K562 (cell line): ENCODE results near the gene PPARD. TPM values are rescaled to one million over a fixed set of nuclear protein-coding genes. Genes with fewer than 3 reads are reported as not detected.

ENCODE experiments used
- GABPB2 ChIP-seq: fragments of 250-450 bp; sonication (Bioruptor Pico); conservative IDR thresholded peaks from 2 replicates; pipeline ENCODE4 v1.5.1; 2021; ENCODE audit warnings: mild to moderate bottlenecking
- LCOR ChIP-seq: sonication (generic); formaldehyde crosslinking; IDR thresholded peaks from 2 replicates; pipeline ENCODE4 v1.8.0; 2022; ENCODE audit warnings: mild to moderate bottlenecking, missing genetic modification reagents
- MEIS2 ChIP-seq: fragments of 450-650 bp; IDR thresholded peaks from 2 replicates; pipeline ENCODE4 v1.6.1; 2014; ENCODE audit warnings: mild to moderate bottlenecking; ENCODE audit not compliant: partially characterized antibody
- NCOA6 ChIP-seq: fragments of 450-650 bp; IDR thresholded peaks from 2 replicates; pipeline ENCODE4 v1.6.1; 2017; ENCODE audit warnings: mild to moderate bottlenecking
- RNF2 ChIP-seq: sonication (generic); IDR thresholded peaks from 2 replicates; pipeline ENCODE4 v1.6.1; 2016
- TBP ChIP-seq: optimal IDR thresholded peaks from 2 replicates; pipeline ENCODE3; 2011; ENCODE audit warnings: low read depth, low read length, improper control_type of control experiment
- ZNF274 ChIP-seq: IDR thresholded peaks from 2 replicates; pipeline ENCODE4 v1.6.1; 2011; ENCODE audit warnings: low read depth, mild to moderate bottlenecking, low read length, moderate library complexity, borderline replicate concordance
- polyA plus RNA-seq, 8 experiments: library from polyadenylated mRNA; depleted of rRNA in 4 of 8; stranded (reverse) in 5 of 8; unstranded in 3 of 8; fragments of >200 nt; fragmentation: Nextera tagmentation in 2 of 8; fragmentation: Illumina TruSeq in 1 of 8; extraction: Ambion mirVana in 2 of 8; extraction: Trizol in 1 of 8; gene quantifications; 2 replicates each; pipeline versions ENCODE4 v1.2.1 to v1.2.3, GENCODE V29; 2011 to 2014; ENCODE audit warnings: inconsistent platforms in 1 of 8, missing spikeins in 1 of 8
- total RNA-seq, 7 experiments: library from RNA; depleted of rRNA in 6 of 7; stranded (reverse); fragments of >200 nt in 6 of 7; fragmentation: Illumina TruSeq in 2 of 7; extraction: Trizol in 2 of 7; gene quantifications; 2 replicates each; pipeline versions ENCODE4 v1.2.1 to v1.2.3, GENCODE V29; 2011 to 2021; ENCODE audit warnings: low replicate concordance in 1 of 7
- TF ChIP-seq, protein P1 (sequence below), 2 experiments: fragments of 450-650 bp; IDR thresholded peaks; 2 replicates each; pipeline ENCODE4 v1.6.1; 2016
- TF ChIP-seq, protein P2 (sequence below): fragments of 450-650 bp; IDR thresholded peaks from 2 replicates; pipeline ENCODE4 v1.6.1; 2018; ENCODE audit not compliant: partially characterized antibody
- TF ChIP-seq, protein P3 (sequence below), 2 experiments: fragments of 450-650 bp; conservative IDR thresholded peaks; 2 replicates each; pipeline ENCODE4 v1.6.1; 2017; ENCODE audit warnings: mild to moderate bottlenecking in 2 of 2, moderate library complexity in 2 of 2
- TF ChIP-seq, protein P4 (sequence below), 2 experiments: fragments of 200-800 bp in 1 of 2; sonication (Bioruptor generic) in 1 of 2; sonication (generic) in 1 of 2; formaldehyde crosslinking in 1 of 2; IDR thresholded peaks in 1 of 2; conservative IDR thresholded peaks in 1 of 2; 2 replicates each; pipeline versions ENCODE4 v1.5.0 to v1.6.1; 2016 to 2020; ENCODE audit warnings: missing compliant biosample characterization in 1 of 2, missing genetic modification characterization in 1 of 2, missing genetic modification reagents in 1 of 2

The PPARD gene
- total and polyA plus RNA-seq, 9 of the 15 experiments (the other 6 are each of a cell fraction or from before 2014, with no cell fraction given) = 0.14 to 13.2 (median 3.8) TPM

DNA sequence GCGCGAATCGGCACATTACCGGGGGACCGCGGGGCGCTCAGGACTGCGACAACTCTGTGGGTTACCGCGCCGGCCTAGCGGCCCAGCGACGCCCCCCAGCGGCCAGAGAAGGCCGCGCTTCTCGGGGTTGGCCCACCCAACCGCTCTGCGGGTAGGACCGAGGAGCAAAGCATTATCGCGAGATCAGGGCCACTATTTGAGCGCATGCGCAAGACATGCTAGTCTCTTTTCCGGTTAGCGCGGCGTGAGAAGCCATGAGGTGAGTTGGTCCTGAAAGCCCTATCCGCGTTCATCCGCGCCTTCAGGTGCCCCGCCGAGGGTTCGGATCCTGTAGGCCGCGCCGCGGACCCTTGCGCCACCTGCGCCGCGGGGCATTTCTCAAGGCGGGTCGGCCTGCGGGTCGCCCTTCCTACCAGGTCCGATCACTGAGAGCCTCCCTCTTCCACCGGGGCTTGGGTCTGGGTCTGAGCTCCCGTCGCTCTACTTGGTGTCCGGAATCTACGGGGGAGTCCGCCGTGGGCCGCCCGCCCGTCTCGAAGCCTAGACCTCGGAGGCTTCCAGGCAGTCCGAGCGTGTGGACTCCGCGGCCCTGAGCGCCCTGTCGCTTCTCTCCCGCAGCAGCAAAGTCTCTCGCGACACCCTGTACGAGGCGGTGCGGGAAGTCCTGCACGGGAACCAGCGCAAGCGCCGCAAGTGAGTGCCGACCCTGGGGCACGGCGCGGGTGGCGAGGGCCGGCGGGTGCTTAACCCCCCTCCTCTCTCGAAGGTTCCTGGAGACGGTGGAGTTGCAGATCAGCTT, 126.0 kb downstream of the PPARD start, which contains the start of gene RPL10A (continued):
- TF ChIP-seq, protein P1, sequence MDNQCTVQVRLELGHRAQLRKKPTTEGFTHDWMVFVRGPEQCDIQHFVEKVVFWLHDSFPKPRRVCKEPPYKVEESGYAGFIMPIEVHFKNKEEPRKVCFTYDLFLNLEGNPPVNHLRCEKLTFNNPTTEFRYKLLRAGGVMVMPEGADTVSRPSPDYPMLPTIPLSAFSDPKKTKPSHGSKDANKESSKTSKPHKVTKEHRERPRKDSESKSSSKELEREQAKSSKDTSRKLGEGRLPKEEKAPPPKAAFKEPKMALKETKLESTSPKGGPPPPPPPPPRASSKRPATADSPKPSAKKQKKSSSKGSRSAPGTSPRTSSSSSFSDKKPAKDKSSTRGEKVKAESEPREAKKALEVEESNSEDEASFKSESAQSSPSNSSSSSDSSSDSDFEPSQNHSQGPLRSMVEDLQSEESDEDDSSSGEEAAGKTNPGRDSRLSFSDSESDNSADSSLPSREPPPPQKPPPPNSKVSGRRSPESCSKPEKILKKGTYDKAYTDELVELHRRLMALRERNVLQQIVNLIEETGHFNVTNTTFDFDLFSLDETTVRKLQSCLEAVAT (IDR thresholded peaks at IDR 0.05) = peak; percentile 48 to 72; a peak in 3 of 4 replicates
- TF ChIP-seq, protein P2, sequence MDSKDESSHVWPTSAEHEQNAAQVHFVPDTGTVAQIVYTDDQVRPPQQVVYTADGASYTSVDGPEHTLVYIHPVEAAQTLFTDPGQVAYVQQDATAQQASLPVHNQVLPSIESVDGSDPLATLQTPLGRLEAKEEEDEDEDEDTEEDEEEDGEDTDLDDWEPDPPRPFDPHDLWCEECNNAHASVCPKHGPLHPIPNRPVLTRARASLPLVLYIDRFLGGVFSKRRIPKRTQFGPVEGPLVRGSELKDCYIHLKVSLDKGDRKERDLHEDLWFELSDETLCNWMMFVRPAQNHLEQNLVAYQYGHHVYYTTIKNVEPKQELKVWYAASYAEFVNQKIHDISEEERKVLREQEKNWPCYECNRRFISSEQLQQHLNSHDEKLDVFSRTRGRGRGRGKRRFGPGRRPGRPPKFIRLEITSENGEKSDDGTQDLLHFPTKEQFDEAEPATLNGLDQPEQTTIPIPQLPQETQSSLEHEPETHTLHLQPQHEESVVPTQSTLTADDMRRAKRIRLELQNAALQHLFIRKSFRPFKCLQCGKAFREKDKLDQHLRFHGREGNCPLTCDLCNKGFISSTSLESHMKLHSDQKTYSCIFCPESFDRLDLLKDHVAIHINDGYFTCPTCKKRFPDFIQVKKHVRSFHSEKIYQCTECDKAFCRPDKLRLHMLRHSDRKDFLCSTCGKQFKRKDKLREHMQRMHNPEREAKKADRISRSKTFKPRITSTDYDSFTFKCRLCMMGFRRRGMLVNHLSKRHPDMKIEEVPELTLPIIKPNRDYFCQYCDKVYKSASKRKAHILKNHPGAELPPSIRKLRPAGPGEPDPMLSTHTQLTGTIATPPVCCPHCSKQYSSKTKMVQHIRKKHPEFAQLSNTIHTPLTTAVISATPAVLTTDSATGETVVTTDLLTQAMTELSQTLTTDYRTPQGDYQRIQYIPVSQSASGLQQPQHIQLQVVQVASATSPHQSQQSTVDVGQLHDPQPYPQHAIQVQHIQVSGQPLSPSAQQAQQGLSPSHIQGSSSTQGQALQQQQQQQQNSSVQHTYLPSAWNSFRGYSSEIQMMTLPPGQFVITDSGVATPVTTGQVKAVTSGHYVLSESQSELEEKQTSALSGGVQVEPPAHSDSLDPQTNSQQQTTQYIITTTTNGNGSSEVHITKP = peak; percentile 77
- TF ChIP-seq, protein P3, sequence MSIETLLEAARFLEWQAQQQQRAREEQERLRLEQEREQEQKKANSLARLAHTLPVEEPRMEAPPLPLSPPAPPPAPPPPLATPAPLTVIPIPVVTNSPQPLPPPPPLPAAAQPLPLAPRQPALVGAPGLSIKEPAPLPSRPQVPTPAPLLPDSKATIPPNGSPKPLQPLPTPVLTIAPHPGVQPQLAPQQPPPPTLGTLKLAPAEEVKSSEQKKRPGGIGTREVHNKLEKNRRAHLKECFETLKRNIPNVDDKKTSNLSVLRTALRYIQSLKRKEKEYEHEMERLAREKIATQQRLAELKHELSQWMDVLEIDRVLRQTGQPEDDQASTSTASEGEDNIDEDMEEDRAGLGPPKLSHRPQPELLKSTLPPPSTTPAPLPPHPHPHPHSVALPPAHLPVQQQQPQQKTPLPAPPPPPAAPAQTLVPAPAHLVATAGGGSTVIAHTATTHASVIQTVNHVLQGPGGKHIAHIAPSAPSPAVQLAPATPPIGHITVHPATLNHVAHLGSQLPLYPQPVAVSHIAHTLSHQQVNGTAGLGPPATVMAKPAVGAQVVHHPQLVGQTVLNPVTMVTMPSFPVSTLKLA (conservative IDR thresholded peaks at IDR 0.05) = peak; percentile 89 to 91
- TF ChIP-seq RNF2 (peak; percentile 81), LCOR (CRISPR knock-in tag) (peak; percentile 52; the same call in 1 of the 2 replicates), ZNF274 (no peak), TBP (no peak), GABPB2 (CRISPR knock-in tag) (no peak), NCOA6 (no peak), MEIS2 (peak; percentile 68)
- TF ChIP-seq, protein P4, sequence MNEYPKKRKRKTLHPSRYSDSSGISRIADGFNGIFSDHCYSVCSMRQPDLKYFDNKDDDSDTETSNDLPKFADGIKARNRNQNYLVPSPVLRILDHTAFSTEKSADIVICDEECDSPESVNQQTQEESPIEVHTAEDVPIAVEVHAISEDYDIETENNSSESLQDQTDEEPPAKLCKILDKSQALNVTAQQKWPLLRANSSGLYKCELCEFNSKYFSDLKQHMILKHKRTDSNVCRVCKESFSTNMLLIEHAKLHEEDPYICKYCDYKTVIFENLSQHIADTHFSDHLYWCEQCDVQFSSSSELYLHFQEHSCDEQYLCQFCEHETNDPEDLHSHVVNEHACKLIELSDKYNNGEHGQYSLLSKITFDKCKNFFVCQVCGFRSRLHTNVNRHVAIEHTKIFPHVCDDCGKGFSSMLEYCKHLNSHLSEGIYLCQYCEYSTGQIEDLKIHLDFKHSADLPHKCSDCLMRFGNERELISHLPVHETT (CRISPR knock-in tag; conservative IDR thresholded peaks at IDR 0.05 in 1 of 2, IDR thresholded peaks at IDR 0.05 in 1 of 2) = peak in 1 of 2 experiments; percentile 78; a peak in 1 of 4 replicates
